Amniotic epithelial cell (primary cell): ENCODE data around the gene TMEM150A.
A peak's percentile ranks its signal among the peaks of the same experiment; 100 is the strongest.
"Not testable (repeated sequence)": the region's sequence is repeated elsewhere in the genome, so short reads cannot be mapped to it uniquely, and the experiment has no call there.

ENCODE experiments used
- DNase-seq: peaks from one replicate; pipeline ENCODE4 v3.0.0-alpha.2; 2010; ENCODE audit warnings: low read depth

Gene TMEM150A

DNA sequence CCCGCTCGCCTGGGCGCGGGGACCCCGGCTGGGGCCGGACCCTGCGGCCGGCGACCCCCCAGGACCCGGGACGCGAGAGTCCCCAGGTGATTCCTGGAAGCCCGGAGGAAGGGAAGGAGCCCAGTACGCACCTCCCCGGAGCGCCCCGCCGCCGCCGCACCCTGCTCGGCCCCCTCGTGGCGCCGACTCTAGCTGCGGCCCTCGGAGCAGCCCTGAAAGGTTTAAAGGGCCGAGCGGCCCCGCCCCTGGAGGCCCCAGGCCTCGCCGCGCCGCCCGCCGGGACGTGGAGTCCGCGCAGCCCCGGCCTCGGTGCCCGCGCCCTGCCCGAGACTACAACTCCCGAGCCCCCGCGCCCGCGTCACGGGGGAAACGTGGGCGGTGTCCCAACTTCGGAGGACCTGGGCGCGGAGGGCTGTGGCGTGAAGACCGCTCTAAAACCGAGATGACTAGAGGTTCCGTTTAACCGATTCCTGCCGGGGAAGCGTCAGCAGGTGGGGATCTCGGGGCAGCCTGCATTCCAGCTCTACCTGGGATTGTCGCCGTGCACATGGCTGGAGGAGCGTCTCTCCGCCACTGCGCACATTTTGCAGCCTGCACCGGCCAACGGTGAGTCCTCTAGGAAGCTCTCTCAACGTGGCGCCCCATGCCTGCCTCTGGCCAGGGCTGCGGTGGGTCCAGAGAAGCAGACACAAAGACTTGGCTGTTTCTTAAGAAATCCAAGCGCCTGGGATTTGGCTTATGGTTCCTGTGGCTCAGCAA is at the start of gene TMEM150A:
TMEM150A (minus strand) TSS at position 223 of the 759 bp plus-strand sequence. CDS start 750 bp downstream, outside the sequence.
- peak; percentile 86 for DNase-seq

DNA sequence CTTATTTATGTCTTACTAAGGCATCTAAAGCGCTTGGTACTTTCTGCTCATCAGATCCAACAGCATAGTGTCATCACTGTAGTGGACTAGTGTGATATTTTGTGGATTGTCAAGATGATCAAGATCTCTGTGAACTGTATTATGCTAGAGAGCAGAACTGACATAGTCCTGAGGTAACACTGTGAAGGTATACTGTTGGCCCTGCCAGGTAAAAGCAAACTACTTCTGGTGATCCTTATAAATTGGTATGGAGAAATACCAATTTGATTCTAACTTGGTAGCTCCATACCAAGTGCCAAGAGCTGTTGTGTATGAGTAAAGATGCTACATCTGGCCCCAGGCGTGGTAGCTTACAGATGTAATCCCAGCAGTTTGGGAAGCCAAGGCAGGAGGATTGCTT is 49.6 kb upstream of the TMEM150A start:
- DNase-seq: no peak

DNA sequence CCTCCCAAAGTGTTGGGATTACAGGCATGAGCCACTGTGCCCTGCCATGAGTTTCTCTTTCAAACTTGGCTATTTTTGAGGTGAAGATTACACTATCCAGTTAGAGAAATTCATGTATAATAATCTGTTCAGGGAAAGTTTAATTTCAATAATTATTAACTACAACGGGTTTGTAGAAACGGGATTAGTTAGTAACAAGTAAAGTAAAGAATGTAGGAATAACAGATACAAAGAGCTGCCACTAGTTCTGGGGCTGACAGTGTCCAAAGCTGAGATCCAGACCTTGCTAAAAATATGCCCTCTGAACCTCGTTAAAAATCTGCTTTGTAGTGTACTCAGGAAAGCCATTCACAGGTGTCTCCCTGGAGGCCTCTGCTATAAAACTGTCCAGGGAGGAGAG is 48.6 kb upstream of the TMEM150A start:
- DNase-seq: no peak

GRCh38 chr2:85650456-85650855 is 48.0 kb upstream of the TMEM150A start:
- no peak for DNase-seq

- DNase-seq: peak; percentile 90
Measured at GRCh38 chr2:85649201-85650190, 47.0 kb upstream of the TMEM150A start.

DNA sequence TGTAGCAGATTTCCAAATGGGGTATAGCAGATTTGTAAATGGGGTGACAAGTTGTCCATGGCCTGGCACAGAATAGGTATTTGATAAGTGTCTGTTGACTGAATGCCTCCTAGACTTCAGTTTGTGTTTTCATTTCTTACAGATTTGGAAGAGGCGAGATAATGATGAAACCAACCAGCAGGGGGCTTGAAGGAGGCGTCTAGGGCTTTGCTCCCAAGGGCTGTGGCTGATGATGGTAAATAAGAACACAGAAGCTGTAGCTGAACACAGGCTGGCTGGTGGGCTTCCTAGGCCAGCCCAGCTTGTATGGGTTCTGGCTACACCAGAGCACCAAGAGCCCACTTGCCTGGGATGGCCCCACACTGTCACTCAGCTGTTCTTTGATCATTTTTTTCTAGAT is 46.1 kb upstream of the TMEM150A start:
- peak; percentile 70 for DNase-seq

DNA sequence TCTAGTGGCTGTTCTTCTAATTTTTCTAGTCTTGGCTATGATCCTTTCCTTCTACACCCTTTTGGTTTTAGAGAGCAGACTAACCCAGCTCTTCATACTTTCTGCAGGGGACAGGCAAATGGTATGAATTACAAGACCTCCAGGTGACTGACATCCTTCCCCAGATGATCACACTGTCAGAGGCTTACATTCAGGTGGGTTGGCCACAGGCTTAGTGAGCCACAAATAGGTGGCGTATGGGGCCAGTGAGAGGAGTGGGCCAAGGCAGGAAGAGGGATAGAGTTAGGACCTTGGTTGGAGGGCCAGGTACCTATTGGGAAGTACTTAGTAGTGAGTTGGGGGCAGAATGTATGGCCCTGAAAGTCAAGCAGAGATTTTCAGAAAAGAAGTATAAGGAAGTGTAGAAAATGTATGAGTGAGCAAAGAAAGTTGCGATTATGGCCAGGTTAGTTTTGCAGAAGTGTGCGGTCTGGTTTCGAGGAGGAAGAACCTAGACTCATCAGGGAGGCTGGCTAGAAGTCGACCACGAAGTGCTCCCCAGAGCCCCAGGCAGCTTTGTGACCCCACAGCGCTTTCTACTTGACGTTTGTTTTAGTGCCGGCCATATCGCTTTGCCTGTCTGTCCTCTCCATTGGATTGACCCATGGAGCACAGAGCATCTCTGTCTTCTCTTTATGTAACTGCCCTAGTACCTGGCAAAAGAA is 45.5 kb upstream of the TMEM150A start:
- no peak for DNase-seq

GRCh38 chr2:85646166-85646565 is 43.7 kb upstream of the TMEM150A start:
- DNase-seq: no peak

DNA sequence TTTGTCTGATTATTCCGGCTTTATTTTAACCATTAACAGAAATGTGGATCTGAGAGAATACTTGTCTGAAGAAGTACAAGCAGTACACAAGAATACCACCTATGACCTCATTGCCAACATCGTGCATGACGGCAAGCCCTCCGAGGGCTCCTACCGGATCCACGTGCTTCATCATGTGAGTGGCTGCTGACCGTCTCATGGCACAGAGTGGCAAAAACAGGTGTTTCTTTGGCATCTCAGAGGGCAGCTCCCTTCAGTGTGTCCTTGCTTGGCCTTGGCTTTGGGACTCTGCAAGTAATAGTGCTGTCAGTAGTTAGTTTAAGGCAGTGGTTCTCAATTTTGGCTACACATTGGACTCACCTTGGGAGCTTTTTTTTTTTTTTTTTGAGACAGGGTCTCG is 42.4 kb upstream of the TMEM150A start:
- DNase-seq: no peak

GRCh38 chr2:85642725-85643124 is 40.2 kb upstream of the TMEM150A start:
- no peak for DNase-seq

DNA sequence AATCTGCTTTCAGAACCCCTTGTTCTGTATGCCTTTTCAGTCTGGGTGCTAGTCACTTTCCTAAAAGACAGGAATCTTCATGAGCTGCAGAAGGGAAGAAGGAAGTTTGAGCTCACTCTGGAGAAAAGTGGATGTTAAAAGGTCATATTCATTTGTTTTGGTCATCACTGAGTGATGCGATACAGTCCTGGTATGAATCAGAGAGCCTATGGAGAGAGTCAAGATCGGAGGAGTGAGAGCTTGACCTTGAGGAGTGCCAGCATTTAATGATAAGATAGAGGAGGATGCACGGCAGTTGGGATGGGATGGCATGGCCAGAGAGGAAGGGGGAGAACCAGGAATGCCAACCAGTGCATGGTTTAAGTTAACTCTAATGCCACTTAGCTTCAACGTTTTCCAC is 33.1 kb upstream of the TMEM150A start:
- peak; percentile 78 for DNase-seq

DNA sequence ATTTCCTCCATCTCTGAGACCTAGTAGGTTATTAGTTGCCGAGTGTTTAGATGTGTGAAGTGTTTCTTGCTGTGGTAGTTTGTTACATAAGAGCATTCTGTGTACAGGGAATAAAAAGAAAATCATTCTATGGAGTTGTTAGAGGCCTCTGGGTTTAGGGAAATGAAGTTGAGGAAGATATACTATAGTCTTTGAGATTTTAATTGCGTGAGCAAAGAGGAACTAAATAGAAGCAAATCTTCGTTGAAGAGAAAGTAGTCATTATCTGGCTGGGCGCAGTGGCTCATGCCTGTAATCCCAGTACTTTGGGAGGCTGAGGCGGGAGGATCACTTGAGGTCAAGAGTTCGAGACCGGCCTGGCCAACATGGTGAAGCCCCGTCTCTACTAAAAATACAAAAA is 32.5 kb upstream of the TMEM150A start:
- no peak for DNase-seq

- no peak for DNase-seq
Measured at GRCh38 chr2:85631316-85631715, 28.8 kb upstream of the TMEM150A start.

- peak; percentile 68 for DNase-seq
Measured at GRCh38 chr2:85628658-85629057, 26.2 kb upstream of the TMEM150A start.

GRCh38 chr2:85623991-85624390 is 21.5 kb upstream of the TMEM150A start:
- DNase-seq: no peak

- no peak for DNase-seq
Measured at GRCh38 chr2:85621338-85621737, 18.8 kb upstream of the TMEM150A start.

DNA sequence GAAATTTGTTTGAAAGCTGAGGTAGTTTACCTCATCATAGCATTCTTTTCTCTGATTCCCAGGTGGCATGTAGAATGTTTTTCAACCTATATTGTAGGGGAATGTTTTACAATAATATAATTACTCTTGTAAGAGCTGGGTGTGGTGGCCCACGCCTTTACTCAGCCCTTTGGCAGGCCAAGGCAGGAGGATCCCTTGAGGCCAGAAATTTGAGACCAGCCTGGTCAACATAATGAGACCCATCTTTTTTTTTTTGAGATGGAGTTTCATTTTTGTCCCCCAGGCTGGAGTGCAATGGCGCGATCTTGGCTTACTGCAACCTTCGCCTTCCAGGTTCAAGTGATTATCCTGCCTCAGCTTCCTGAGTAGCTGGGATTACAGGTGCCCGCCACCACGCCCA is 17.1 kb upstream of the TMEM150A start:
- DNase-seq: no peak

DNA sequence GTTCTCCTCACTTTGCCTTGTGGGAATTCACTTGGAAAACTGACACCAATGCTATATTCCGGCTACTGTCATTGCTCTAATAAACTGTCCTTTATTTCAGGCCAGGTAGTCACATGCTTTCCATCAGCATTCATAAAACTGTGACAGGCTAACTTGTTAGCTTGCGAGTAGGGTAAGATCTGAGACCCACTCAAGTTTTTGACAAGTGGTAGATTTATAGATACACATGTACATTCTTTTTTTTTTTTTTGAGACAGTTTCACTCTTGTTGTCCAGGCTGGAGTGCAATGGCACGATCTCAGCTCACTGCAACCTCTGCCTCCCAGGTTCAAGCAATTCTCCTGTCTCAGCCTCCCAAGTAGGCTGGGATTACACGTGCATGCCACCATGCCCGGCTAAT is 15.2 kb upstream of the TMEM150A start:
- not testable (repeated sequence) for DNase-seq

GRCh38 chr2:85615413-85615728 is 12.9 kb upstream of the TMEM150A start:
- no peak for DNase-seq

GRCh38 chr2:85614757-85615156 is 12.3 kb upstream of the TMEM150A start:
- not testable (repeated sequence) for DNase-seq

- no peak for DNase-seq
Measured at GRCh38 chr2:85613717-85614515, 11.4 kb upstream of the TMEM150A start.
